Measurements from ENCODE around the gene YIPF1.
"Not testable (repeated sequence)": the region's sequence is repeated elsewhere in the genome, so short reads cannot be mapped to it uniquely, and the experiment has no call there.

The YIPF1 gene

GRCh38 chr1:53837646-53837923 is 52.0 kb downstream of the YIPF1 start:
- DNase-seq = no peak

GRCh38 chr1:53835491-53835890 is 54.1 kb downstream of the YIPF1 start:
- DNase-seq = no peak

- no peak for DNase-seq
Measured at GRCh38 chr1:53834776-53835175, 54.8 kb downstream of the YIPF1 start.

- DNase-seq = no peak
Measured at GRCh38 chr1:53833393-53833792, 56.2 kb downstream of the YIPF1 start.

GRCh38 chr1:53826367-53826766 is 63.2 kb downstream of the YIPF1 start:
- no peak for DNase-seq

GRCh38 chr1:53825306-53825705 is 64.3 kb downstream of the YIPF1 start:
- DNase-seq = no peak

GRCh38 chr1:53822931-53823330 is 66.7 kb downstream of the YIPF1 start:
- DNase-seq = no peak

- DNase-seq = no peak
Measured at GRCh38 chr1:53821380-53821779, 68.2 kb downstream of the YIPF1 start.

GRCh38 chr1:53819387-53819786 is 70.2 kb downstream of the YIPF1 start:
- DNase-seq = no peak

GRCh38 chr1:53816584-53816983 is 73.0 kb downstream of the YIPF1 start:
- DNase-seq = not testable (repeated sequence)

- not testable (repeated sequence) for DNase-seq
Measured at GRCh38 chr1:53815484-53815883, 74.1 kb downstream of the YIPF1 start.

GRCh38 chr1:53811414-53811851 is 78.2 kb downstream of the YIPF1 start:
- DNase-seq = no peak

GRCh38 chr1:53810497-53810896 is 79.1 kb downstream of the YIPF1 start:
- DNase-seq = no peak

- no peak for DNase-seq
Measured at GRCh38 chr1:53810007-53810406, 79.6 kb downstream of the YIPF1 start.

- DNase-seq = peak; percentile 83
Measured at GRCh38 chr1:53807916-53808315, 81.7 kb downstream of the YIPF1 start.

- DNase-seq = no peak
Measured at GRCh38 chr1:53804791-53805505, 84.6 kb downstream of the YIPF1 start.

- DNase-seq = no peak
Measured at GRCh38 chr1:53804181-53804580, 85.4 kb downstream of the YIPF1 start.
